CD4-positive, alpha-beta T cell treated with Interleukin-12 subunit alpha and Interleukin-12 subunit beta, for 1 hour (primary cell): ENCODE data around the gene COPS9.
A peak's percentile ranks its signal among the peaks of the same experiment; 100 is the strongest.

Experiments used
- DNase-seq: peaks from one replicate; pipeline ENCODE4 v3.0.0-alpha.2; 2020

The COPS9 gene

GRCh38 chr2:240136013-240136670, at the start of gene COPS9:
Gene COPS9, minus strand, starts transcription at chr2:240136305. Its CDS starts 21 bp downstream, at chr2:240136284.
- DNase-seq = peak; percentile 91

- DNase-seq = no peak
These were observed 48.6 kb upstream of the COPS9 start for GRCh38 chr2:240184656-240185055.

DNA sequence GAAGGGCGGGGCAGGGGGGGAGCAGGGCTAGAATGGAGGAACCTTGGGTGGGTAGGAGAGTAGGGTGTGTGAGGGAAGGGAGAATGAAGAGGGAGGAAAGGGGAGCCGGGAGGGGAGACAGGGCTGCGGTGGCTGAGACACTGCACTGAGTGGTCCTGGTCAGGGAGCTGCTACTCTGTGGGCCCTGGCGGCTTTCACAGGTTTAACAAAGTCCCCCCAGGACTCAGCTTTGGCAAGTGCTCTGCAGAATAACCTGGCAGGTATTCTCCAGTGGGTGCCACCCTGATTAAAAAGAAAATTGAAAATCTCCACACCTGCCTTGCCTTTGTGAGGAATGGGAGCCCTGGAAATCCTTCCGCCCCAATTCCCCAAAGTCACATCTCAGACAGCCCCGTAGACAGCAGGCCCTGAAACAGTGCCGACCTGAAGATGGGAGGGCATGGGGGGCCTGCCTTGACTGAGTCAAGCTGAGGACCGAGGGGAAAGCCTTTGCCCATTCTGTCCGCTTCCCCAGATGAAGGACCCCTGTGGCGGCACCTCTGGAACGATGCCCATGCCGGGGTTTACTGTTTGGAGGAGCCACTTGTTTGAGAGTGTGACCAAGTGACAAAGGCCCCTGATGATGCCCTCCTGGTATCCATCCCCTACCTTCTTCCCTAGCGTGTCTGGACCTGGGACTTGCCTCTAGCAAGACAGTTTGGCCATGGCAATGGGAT, 47.9 kb upstream of the COPS9 start:
- no peak for DNase-seq

- DNase-seq = no peak
These were observed 47.1 kb upstream of the COPS9 start for GRCh38 chr2:240183006-240183874.

GRCh38 chr2:240182476-240182875, 46.4 kb upstream of the COPS9 start:
- DNase-seq = no peak

GRCh38 chr2:240182001-240182400, 45.9 kb upstream of the COPS9 start:
- no peak for DNase-seq

- DNase-seq = no peak
These were observed 44.0 kb upstream of the COPS9 start for GRCh38 chr2:240179941-240180666.

- no peak for DNase-seq
These were observed 43.2 kb upstream of the COPS9 start for GRCh38 chr2:240179186-240179815.

DNA sequence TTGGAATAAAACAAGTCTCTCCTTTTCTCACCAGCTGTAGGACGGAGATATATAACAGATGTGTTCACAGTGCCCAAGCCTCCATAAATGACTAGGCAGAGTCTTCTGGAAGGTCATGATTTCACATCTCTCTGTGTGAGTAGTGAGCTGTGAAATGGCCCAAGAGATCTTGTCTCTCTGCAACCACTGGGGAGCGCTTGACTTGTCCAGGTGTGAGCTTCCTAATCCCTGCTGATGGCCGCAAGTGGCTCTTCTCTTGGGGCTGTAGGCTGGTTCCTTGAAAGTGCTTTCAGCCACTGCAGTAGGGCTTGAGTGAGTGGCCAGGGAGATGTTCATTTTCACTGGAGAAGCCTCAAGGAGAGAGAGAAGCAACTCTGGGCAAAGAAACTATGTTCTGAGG, 42.5 kb upstream of the COPS9 start:
- no peak for DNase-seq

- DNase-seq = no peak
These were observed 38.4 kb upstream of the COPS9 start for GRCh38 chr2:240174496-240174895.

DNA sequence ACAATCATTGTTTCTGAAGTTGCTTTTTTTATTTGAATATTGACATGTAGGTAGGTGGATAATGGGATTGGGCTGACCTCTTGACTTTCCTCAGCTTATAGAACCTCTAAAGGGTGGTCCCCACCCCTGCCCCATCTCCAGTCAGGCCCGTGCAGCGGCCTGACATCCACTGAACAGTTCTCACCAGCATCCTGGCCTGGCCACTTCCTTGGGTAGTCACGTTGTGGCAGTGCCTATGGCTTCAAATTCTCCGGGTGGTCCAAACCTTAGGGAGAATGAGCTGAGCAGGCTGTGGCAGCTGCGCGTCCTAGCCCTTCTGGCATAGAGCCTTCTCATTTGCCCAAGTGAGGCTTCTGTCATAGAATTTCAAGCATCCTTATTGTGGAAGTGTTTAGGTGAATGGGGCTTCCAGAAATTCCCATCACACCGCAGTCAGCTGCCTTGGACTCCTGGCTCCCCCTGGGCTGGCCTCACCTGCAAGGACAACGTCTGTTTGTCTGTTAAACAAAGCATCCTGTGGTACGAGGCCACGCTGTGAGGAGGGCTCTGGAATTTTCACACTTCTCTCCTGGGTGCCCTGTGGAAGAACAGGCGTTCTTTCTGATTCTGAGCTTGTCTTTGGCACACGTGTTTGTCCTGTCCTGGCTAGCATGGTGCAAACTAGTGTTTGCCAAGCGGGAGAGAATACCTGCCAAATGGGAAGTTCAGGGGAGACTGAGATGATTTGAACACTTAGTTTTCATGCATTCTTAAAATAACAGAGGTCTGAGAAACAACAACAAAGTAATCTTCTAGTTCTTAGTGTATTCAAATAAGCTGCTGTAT, 36.2 kb upstream of the COPS9 start:
- no peak for DNase-seq

DNA sequence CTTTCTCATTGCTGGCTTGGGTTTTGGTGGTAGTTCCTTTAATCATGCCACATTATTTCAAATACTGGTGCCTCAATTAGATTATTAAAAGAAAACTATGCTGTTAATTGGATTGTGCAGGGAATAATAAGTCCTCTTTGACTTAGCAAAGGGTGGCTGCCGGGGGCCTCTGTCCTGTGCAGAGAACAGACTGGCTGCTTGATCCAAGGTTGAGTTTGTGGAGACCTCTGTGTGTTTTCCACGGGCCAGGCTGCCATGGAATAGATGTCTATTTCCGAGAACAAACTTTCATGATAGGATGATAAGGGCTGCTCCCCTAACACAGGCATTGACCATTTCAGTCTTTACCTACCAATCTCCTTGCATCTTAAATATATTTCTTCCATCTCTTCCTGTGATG, 34.8 kb upstream of the COPS9 start:
- no peak for DNase-seq

DNA sequence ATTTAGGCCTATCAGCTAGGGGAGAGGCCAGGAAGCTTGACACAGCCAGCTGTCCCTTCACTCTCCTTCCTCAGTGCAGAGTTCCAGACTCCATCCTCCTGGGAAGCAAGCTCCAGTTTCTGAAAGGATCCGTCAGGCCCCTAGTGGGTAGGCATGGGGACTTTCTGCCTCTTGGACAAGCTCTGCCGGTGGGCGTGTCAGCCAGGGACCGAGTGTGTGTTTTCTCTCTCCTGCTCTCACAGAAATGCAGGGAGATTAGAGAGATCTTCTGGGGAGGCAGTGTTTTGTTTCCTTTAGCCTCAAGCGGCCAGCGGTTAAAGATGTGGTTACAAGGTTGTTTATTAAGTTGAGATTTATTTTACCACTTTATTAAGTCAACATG, 34.2 kb upstream of the COPS9 start:
- DNase-seq = no peak

- DNase-seq = no peak
These were observed 33.6 kb upstream of the COPS9 start for GRCh38 chr2:240169486-240170353.

DNA sequence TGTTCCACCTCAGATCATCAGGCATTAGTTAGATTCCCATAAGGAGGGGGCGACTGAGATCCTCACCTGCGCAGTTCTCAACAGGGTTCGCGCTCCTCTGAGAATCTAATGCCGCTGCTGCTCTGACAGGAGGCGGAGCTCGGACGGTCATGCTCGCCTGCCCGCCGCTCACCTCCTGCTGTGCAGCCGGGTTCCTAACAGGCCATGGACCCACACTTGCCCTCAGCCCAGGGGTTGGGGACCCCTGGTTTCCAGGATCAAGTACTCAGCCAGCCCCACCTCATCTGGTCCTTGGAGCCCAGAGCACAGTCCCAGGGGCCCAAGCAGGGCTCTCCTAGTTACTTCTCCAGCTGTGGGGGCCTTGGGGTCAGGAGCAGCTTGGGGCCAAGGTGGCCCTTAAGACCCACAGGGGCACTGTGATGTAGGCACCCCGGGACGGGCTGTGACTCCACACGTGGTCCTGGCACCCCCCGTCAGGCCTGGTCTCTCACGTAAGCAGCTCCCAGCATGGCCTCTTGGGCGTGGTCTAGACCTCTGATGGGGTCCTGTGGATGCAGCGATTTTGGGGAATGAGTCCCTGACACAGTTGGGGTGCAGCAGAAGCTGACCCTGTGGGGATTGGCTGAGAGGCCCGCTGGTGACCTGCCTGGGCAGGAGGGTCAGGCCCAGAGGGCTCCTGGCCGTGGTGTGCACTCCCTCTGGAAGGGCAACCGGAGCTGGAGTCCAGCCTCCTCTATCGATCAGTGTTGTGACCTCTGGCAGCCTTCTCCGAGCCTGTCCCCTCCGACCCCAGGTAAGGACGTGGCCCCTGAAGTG, 32.6 kb upstream of the COPS9 start:
- DNase-seq = no peak

DNA sequence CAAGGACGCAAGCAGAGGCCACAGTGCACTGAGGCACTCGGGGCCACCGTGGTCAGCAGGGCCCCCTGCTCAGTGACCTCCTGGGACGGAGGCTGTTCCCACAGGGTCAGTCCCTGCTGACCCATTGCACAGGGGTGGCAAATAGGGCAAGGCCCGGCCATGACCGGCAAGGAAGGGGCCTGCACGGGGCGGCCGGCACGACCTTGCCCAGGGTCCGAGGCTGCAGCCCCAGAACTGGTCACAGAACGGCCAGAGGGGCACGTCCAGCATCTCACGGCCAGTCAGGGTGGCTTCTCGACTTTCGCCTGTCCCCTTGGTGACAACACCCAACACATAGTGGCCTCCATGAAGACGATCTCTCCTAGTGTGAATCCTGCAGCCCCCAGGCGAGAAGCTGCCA, 31.9 kb upstream of the COPS9 start:
- no peak for DNase-seq

- no peak for DNase-seq
These were observed 31.4 kb upstream of the COPS9 start for GRCh38 chr2:240167588-240167880.

GRCh38 chr2:240166761-240167587, 30.9 kb upstream of the COPS9 start:
- DNase-seq = no peak

GRCh38 chr2:240166191-240166590, 30.1 kb upstream of the COPS9 start:
- DNase-seq = no peak
